ENCODE measurements around the gene EBNA1BP2.

DNA sequence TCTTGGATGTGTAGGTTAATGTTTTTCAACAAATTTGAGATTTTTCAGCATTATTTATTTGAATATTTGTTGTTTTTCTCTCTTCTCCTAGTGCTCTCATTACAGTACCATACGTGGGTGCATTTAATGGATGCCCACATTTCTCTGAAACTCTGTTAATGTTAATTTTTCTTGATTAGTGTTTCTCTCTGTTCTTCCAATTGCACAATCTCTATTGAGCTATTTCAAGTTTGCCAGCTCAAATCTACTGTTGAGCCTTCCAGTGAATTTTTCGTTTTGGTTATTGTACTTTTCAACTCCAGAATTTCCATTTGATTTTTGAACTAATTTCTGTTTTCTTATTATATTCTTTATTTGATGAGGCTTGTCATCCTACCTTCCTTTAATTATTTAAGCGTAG lies 31.8 kb upstream of the EBNA1BP2 start:
- TF ChIP-seq, protein P1, sequence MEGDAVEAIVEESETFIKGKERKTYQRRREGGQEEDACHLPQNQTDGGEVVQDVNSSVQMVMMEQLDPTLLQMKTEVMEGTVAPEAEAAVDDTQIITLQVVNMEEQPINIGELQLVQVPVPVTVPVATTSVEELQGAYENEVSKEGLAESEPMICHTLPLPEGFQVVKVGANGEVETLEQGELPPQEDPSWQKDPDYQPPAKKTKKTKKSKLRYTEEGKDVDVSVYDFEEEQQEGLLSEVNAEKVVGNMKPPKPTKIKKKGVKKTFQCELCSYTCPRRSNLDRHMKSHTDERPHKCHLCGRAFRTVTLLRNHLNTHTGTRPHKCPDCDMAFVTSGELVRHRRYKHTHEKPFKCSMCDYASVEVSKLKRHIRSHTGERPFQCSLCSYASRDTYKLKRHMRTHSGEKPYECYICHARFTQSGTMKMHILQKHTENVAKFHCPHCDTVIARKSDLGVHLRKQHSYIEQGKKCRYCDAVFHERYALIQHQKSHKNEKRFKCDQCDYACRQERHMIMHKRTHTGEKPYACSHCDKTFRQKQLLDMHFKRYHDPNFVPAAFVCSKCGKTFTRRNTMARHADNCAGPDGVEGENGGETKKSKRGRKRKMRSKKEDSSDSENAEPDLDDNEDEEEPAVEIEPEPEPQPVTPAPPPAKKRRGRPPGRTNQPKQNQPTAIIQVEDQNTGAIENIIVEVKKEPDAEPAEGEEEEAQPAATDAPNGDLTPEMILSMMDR (IDR thresholded peaks at IDR 0.05; ENCODE audit: insufficient read depth, low read length, poor library complexity, severe bottlenecking): no peak
- TF ChIP-seq EZH2phosphoT487 (conservative IDR thresholded peaks at IDR 0.05; ENCODE audit: low read length): no peak
